Right lobe of liver (tissue), 4 donors: ENCODE data around the gene PRKAR2B.

Experiments used
- POLR2A ChIP-seq: fragments of 450-650 bp; IDR thresholded peaks from one replicate; pipeline ENCODE4 v1.6.1; 2017; ENCODE audit warnings: antibody characterized with exemption, mild to moderate bottlenecking
- TF ChIP-seq, protein P1 (sequence below), 4 donors: fragments of 200-600 bp in 3 of 4; fragments of 450-650 bp in 1 of 4; IDR thresholded peaks; one replicate each; pipeline versions ENCODE4 v1.5.1 to v1.8.0; 2016 to 2022; ENCODE audit warnings: antibody characterized with exemption in 4 of 4, mild to moderate bottlenecking in 2 of 4
- donor health status: DM: no; HTN: no; CAD: no.
- donor health status: DM: no; HTN: no; CAD: no.
- donor health status: DM: no; HTN: yes; CAD: no.

DNA sequence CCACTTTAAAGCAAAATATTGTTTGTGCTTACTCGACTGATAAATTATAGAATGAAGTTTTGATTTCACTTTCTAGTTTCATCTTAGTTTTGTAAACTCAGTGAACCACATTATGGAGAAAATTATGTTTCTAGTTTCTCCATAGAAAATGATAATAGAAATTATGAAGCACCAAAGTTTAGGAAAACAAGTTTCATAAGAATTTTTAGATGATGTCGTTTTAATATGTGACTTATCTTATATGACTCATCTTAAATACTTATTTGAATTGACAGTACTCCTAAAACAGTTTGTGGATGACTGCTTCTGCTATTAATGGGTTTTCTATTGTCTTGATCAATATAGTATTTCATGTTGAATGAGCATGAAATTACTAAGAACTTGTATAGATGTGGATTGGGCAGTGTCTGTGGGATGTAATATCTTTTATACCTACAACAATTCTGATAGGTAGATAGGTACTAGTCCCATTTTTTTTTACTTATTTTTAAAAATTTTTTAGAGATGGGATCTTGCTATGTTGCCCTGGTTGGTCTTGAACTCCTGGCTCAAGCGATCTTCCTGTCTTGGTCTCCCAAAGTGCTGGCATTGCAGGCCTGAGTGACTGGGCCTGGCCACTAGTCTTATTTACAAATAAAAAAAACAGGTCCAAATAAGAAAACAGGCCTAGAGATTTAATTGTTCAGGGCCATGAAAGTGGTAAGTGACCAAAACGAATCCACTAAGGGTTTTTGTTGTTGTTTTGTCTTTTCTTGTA is 127.9 kb downstream of the PRKAR2B start:
- TF ChIP-seq, protein P1, sequence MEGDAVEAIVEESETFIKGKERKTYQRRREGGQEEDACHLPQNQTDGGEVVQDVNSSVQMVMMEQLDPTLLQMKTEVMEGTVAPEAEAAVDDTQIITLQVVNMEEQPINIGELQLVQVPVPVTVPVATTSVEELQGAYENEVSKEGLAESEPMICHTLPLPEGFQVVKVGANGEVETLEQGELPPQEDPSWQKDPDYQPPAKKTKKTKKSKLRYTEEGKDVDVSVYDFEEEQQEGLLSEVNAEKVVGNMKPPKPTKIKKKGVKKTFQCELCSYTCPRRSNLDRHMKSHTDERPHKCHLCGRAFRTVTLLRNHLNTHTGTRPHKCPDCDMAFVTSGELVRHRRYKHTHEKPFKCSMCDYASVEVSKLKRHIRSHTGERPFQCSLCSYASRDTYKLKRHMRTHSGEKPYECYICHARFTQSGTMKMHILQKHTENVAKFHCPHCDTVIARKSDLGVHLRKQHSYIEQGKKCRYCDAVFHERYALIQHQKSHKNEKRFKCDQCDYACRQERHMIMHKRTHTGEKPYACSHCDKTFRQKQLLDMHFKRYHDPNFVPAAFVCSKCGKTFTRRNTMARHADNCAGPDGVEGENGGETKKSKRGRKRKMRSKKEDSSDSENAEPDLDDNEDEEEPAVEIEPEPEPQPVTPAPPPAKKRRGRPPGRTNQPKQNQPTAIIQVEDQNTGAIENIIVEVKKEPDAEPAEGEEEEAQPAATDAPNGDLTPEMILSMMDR (IDR thresholded peaks at IDR 0.05): no peak
- no peak for TF ChIP-seq POLR2A
